Measurements from ENCODE around the gene AMIGO2. TPM values are rescaled to one million over a fixed set of nuclear protein-coding genes. Genes with fewer than 3 reads are reported as not detected.

The AMIGO2 gene
- total RNA-seq, 1 donor from 2014 or later = 0.40 TPM

DNA sequence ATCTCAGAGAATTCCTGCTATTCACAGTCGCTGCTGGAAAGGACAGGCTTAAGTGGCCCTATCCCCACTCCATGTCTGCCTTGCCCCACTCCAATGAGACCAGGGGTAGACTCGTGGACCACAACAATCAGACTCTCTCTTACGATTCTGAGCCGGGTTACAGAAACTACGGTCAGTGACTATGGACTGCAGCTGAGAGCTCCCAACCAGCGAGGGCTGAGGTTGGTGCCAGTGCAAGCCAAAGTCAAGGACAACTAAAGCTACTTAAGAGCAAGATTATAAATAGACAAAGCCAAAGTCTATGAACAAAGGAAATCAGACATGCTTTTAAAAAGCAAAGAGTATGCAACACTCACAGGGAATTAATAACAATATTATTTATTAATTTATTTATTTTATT lies 18.3 kb upstream of the AMIGO2 start:
- no peak for DNase-seq (ENCODE audit: low read depth in 2 of 2)

DNA sequence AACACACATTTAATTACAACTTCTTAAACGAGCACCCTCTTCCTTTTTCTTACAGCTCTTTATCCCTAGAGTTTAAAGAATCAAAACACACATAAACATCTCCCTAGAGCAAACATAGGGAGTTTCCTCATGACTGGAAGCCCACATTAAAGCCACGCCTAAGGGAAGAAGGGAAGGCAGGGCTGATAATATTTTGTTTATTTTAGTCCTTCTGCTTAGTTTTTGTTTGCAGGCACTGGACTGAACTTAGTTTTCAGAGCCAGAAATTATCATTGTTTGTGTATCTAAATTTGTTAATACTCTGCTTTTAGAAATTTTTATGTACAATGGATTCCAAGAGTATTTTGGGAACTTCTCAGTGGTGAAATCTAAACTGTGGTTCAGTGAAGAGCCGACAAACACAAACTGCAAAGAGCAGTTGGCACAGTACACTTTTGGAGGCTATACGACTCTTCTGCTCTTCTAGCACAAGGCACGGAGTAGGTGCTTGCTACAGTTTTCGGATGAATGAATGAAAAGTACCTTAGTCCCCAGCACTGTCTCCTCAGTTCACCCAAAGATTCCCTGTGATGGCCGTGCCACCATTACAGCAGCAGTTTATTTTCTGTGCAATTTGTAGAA lies 17.6 kb upstream of the AMIGO2 start:
- DNase-seq (ENCODE audit: low read depth in 2 of 2) = no peak

DNA sequence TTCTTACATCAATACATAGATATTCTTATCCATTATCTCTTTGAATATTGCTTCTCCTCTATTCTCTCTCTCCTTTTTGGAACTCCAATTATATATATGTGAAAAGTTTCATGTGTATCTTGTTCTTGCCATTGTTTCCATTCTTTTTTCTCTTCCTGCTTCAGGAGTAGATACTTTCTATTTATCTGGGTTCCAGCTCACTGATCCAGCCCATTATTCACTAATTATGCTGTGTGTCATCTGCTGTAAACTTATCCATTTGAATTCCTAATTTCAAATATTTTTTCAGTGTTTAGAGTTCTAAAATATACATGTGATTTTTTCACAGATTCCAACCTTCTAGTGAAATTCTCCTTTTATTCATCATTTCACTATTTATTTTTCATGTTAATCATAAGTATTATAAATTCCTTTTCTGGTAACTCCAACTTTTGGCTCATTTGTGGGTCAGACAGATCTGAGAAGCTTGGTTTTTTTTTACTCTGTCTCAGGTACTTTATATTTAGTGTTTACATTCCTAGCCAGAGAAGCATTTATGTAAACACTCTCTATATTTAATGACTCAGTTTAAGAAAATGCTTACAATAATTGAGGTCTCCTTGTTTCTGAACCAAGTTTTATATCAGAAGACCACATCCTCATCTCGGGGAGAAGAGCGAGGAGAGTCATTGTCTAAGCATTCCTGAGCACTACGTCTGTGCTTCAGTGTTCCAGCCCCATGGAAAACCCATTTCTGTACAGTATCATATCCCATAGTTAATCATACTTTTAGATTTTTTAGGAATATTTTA lies 15.9 kb upstream of the AMIGO2 start:
- DNase-seq (ENCODE audit: low read depth in 2 of 2) = peak in 1 of 2 donors; percentile 46

DNA sequence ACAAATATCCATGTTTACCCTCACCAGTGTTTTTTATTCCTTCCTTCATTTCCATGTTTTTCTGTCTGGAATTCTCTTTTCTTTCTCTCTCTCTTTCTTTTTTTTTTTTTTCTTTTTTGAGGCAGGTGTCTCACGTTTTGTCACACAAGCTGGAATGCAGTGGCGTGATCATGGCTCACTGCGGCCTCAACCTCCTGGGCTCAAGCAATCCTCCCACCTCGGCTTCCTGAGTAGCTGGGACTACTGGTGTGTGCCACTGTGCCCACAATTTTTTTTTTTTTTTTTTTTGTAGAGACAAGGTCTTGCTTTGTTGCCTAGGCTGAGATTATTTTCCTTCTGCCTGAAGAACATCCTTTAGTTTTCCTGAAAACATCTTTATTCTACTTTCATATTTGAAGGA lies 15.0 kb upstream of the AMIGO2 start:
- DNase-seq (ENCODE audit: low read depth in 2 of 2) = no peak

- DNase-seq (ENCODE audit: low read depth in 2 of 2) = no peak
Measured at GRCh38 chr12:47091009-47091408, 11.2 kb upstream of the AMIGO2 start.

- peak; percentile 79 to 90 for DNase-seq (ENCODE audit: low read depth in 2 of 2)
Measured at GRCh38 chr12:47088021-47088944, 8.5 kb upstream of the AMIGO2 start.

- peak in 1 of 2 donors; percentile 68 for DNase-seq (ENCODE audit: low read depth in 2 of 2)
Measured at GRCh38 chr12:47087088-47087688, 7.4 kb upstream of the AMIGO2 start.

- peak; percentile 58 to 86 for DNase-seq (ENCODE audit: low read depth in 2 of 2)
Measured at GRCh38 chr12:47085815-47086252, 6.1 kb upstream of the AMIGO2 start.

DNA sequence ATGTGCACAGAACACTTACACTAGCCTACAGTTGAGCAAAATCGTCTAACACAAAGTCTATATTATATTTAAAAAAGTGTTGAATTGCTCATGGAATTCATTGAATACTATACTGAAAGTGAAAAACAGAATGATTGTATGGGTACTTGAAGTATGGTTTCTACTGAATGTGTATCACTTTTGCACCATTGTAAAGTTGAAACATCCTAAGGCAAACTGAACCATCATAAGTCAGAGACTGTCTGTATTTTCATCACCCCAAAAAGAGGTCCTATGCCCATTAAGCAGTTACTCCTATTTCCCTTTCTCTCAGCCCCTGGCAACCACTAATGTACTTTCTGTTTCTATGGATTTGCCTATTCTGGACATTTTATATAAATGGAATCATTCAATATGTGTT lies 4.4 kb upstream of the AMIGO2 start:
- DNase-seq (ENCODE audit: low read depth in 2 of 2) = no peak

GRCh38 chr12:47082796-47083621 lies 3.2 kb upstream of the AMIGO2 start:
- DNase-seq (ENCODE audit: low read depth in 2 of 2) = peak in 1 of 2 donors; percentile 45

DNA sequence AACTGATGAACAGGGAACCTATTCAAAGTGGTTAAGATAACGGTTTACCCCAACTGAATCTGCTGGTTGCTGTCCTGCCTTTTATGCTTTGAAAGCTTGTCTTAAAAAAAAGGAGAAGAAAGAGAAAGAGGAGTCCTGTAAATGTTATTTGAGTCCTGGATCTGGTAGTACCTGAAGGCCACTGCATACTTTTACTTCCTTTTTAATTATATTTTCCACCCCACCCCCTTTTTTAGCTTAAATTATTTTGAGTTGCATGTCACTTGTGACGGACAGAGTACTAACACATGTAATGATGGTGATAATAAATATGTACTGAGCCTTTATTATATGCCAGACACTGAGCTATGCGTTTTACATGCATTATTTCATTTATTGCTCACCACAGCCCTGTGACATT lies 2.5 kb upstream of the AMIGO2 start:
- DNase-seq (ENCODE audit: low read depth in 2 of 2) = no peak

DNA sequence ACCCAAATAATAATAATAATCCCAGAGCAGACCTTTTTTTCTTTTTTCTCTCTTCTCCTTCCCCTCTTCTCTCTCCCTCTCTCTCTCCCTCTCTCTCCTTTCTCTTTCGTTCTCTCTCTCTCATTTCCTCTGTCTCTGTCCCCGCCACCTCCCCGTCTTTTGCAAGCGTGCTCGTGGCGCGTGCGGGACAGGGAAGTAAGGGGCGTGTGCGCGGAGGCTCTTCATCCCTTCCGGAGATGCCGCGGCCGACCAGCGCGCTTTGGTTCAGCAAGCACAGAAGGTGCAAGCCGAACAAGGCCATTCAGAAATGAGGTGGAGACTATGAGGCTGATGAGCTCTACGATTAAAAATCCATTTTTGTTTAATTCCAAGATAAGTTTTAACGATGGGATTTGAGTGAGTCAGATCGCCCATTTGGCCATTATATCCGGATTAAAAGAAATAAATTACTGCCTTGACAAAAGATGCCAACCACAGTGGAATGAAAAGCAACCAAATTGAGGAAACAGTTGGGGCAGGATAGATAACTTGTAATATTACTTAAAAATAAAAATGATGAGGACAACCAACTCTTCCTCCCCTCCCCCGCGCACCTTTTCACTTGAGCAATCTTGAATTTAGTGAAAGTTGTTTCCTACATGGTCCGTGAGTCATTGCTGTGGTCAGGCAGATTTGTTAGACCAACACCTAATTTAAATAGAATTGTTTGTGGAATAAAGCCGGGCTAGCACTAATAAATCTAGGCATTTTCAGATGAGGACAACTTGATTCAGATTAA lies 1.2 kb upstream of the AMIGO2 start:
- DNase-seq (ENCODE audit: low read depth in 2 of 2) = peak; percentile 47 to 77

DNA sequence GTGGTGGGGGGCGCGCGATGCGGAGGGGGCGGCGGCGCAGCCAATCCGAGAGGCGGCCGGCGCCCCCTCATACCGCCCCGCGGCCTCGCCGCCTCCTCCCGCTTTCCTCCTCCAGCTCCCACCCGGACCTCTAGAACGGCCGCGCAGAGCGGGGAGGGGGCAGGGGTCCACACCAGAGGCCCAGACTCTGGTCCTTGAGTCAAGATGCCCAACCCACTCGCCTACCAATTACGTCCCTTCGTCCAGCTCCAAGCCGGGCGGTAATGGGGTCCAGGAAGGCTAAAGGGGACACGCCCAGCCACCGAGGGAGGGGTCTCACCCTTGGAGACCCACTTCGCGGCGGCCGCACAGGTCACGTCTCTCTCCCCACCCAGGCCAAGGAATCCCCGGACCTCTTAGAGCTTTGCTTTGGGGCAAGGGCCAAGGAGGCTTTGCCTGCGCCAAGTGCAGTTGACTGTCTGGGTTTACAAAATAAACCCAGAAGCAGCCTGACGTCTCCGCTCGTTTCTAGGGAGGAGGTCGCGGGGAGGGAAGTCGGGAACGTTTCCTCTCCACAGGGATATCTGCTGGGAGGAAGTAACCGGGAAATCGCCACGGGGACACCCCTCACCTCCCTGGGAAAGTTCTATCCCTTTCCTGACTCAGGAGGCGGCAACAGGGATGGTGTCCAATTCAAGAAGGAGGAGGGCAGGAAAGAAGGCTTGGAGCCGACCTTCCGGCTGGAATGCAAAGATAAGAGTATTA lies 394 bp upstream of the AMIGO2 start:
- peak; percentile 28 to 65 for DNase-seq (ENCODE audit: low read depth in 2 of 2)

DNA sequence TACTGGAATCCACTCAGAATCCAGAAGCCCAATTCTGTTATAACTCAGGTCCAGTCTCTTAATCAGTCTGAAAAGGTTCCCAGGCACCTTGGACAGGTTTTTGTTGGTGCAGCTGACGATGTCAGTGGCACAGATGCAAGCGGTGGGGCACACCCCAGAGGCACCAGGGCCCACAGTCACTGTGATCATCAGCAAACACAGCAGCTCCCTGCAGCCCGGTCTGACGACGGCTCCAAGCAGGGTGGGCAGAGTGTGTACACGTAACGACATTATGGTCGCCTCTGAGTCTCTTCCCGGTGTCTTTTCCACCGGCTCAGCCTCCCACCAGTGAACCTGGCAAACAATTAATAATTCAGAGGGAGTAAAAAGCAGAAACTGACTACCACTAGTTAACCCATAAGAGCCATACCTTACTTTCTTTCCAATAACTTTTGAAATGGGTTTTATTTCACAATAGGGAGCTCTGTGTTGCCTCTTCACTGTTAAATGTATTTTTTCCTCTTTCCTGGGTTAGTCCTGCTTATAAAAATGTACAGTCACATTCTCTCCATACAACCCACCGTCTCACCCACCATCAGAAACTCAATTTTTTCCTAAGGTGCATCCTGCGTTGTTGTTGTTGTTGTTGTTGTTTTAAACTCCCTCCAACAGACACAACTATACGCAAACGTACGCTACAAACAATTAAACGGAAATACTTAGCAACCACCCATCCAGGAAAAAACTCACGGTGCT lies 859 bp downstream of the AMIGO2 start:
- peak in 1 of 2 donors; percentile 4 for DNase-seq (ENCODE audit: low read depth in 2 of 2)

DNA sequence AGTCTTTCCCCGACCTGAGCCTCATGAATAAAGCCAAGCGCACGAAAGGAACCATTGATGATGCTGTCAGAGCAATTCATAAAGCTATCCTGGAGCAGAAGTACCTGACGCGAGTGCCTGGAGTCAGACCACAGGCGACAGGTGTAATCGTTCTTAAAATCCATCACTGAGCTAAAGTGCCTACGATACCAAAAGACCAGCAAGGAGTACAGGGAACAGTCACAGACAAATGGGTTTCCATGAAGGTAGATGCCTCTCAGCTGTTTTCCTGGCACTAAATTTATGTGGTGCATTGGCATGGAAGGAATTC lies 1.7 kb downstream of the AMIGO2 start:
- no peak for DNase-seq (ENCODE audit: low read depth in 2 of 2)

DNA sequence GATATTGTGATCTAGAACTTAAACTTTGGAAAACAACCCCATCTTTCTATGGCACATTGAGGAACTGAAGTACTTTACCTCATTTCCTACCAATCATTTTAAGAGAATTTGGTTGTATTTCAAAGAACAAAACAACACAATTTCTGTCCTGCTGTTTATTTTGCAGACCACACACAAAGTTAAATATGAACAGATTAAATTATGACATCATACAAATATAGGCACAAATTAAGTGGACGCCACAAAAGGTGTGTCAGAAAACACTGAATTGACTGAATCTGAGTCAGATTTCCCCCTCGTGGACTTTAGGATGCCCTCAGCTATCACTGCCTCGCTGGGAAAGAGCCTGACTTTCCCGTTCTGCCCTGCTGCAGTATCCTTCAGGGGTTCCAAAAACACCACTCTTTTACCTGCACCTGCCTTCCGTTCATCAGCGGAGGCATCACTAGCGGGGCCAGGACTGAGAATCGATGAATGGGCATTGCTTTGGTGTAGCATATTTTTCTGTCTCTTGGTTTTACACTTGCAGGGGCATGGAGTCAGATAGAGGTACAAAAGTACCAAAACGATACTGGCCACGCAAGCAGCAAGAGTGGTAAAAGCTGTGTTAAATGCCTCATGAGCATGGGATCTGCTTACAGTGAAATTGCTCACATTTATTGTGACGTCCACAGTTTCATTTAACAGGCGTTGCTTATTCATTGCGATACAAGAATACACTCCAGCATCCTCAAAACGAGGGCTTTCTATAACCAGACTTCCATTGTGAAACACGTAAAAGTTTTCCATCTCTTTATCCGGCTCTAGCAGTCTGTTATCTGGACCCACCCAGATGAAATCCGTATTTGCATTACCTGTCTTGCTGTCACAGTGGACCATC lies 2.3 kb downstream of the AMIGO2 start:
- DNase-seq (ENCODE audit: low read depth in 2 of 2) = no peak

DNA sequence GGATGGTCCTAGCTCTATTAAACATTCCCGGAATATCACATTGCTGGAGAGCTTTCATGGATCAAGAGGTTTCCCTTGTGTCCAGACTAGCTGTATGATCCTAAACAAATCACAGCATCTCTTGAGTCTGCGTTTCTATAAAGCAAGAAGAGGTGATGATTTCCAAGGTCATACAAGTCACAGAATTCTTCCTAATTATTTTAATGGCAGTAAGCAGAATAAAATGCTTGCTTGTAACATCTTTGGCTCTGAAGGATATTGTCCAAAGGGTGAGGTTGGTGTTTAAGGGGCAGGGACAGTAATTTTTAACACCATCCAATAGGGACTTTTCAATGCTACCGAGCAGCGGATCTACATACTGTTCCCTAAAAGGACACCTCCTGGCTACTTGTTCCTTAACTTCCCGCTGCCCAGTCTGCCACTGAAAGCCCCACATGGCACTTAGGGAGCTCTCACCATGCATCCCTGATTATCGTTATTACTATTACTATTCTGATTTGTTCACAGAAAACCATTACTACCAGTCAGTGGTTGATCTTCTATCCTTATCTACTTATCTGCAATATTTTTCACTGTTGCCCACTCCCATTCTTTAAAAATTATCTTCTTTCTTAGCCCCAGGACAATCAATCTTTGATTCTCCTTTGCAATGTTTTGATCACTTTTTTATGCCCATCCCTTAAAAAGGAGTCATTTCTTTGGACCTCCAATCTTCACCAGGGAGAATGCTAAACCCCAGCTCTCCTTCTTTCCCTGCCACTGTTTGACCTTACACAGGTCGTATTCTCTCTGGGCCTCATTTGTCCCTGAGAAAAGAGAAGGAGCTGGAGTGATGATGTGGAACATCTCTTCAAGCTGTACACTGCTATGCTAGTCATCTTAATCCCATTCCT lies 4.3 kb downstream of the AMIGO2 start:
- DNase-seq (ENCODE audit: low read depth in 2 of 2) = no peak

All from lung microvascular endothelial cell (primary cell).